Measurements from ENCODE around the gene SPOCK2. TPM values are rescaled to one million over a fixed set of nuclear protein-coding genes. Genes with fewer than 3 reads are reported as not detected.

SPOCK2 gene
- total RNA-seq, 1 experiment from 2014 or later, result 1.8 TPM

DNA sequence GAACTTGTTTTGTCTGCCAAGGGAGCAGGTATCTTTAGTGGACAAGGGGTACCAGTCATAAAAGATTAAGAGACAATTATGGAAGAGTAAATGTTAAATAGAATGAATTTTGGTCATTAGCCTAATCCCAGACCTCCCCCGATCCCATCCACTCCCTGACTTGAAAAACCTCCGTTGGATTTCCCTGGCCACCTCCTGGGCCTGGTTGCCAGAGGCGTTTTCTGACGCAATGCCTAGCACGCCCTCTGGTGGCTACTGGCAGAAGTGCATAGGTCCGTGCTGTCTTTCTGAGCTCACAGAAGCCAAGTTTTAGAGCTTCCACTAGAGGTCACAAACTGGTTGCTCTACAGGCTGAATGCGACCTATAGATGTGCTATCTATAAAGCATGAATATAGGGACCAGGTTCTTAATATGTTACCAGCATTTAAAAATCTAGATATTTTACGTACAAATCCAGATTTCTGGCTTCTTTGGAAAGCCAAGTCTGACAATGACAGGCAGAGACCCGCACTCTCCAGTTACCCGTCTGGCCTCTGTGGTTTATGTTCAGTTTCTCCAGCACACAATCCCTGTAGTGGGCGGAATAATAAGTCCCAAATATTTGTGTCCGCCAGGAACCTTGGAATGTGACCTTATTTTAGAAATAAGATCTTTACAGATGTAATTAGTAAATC is 39.8 kb downstream of the SPOCK2 start:
- H4K8ac ChIP-seq (replicated peaks; ENCODE audit: insufficient read length, low read depth, low read length), result no peak overlapping the region
- H3K23ac ChIP-seq (ENCODE audit: insufficient read length, low read depth, low read length), result no peak overlapping the region
- WGBS (ENCODE audit: extremely low coverage, insufficient read length, low lambda C conversion rate), result no CpG with 5 or more reads among the region's 12 CpGs
- Mint-ChIP-seq H3K27me3 (ENCODE audit: low read depth) (peaks cover 3% of the 10 kb centered on the region; the same call in 1 of the 2 replicates), H3K4me3 (no peak overlapping the region), H3K9me3 (peaks cover 0 to 4% of the 10 kb centered on the region in 2 experiments; a peak in 1 of 5 replicates), H3K27ac (no peak overlapping the region), H3K36me3 (ENCODE audit: insufficient read depth in 1 of 3, low read depth in 3 of 3) (no peaks in the 10 kb centered on the region), H3K4me1 (peaks cover 13 to 15% of the 10 kb centered on the region in 2 experiments)
- no peak overlapping the region for H2BK15ac ChIP-seq (ENCODE audit: low read depth, low read length)
- H3K4me1 ChIP-seq (ENCODE audit: insufficient read depth, low read length), result 0 out of 2 replicates have a peak, but pooled peaks cover 2% of the 10 kb centered on the region
- H4K5ac ChIP-seq (ENCODE audit: insufficient read length, low read depth, low read length), result no peak overlapping the region
- no peak overlapping the region for H2AK5ac ChIP-seq (ENCODE audit: insufficient read length, low read length)
- peak; percentile 91 for DNase-seq
- H3K4me2 ChIP-seq (ENCODE audit: insufficient read depth, insufficient read length, low read length), result no peak overlapping the region
- no peak overlapping the region for H2AFZ ChIP-seq (ENCODE audit: low read length)
- H3K79me1 ChIP-seq (ENCODE audit: insufficient read depth, low read depth, low read length, poor library complexity, severe bottlenecking), result no peaks in the 10 kb centered on the region
- TF ChIP-seq, protein P1, sequence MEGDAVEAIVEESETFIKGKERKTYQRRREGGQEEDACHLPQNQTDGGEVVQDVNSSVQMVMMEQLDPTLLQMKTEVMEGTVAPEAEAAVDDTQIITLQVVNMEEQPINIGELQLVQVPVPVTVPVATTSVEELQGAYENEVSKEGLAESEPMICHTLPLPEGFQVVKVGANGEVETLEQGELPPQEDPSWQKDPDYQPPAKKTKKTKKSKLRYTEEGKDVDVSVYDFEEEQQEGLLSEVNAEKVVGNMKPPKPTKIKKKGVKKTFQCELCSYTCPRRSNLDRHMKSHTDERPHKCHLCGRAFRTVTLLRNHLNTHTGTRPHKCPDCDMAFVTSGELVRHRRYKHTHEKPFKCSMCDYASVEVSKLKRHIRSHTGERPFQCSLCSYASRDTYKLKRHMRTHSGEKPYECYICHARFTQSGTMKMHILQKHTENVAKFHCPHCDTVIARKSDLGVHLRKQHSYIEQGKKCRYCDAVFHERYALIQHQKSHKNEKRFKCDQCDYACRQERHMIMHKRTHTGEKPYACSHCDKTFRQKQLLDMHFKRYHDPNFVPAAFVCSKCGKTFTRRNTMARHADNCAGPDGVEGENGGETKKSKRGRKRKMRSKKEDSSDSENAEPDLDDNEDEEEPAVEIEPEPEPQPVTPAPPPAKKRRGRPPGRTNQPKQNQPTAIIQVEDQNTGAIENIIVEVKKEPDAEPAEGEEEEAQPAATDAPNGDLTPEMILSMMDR (conservative IDR thresholded peaks at IDR 0.05), result peak; percentile 100
- H3K56ac ChIP-seq (ENCODE audit: insufficient read length, low read depth, low read length), result no peak overlapping the region
- H3K27ac ChIP-seq (ENCODE audit: insufficient read length, low read depth, low read length), result no peak overlapping the region
- no peaks in the 10 kb centered on the region for H3K27me3 ChIP-seq (ENCODE audit: insufficient read depth, low read length)
- no peak overlapping the region for H4K91ac ChIP-seq (ENCODE audit: insufficient read length, low read depth, low read length)
- no peak overlapping the region for H2BK20ac ChIP-seq (ENCODE audit: low read depth, low read length, poor library complexity, severe bottlenecking)
- H3K9ac ChIP-seq (ENCODE audit: extremely low read depth, insufficient read length, low read length), result no peak overlapping the region
- no peaks in the 10 kb centered on the region for H4K20me1 ChIP-seq (ENCODE audit: control insufficient read depth, insufficient read depth, insufficient read length)
- no peak overlapping the region for H3K18ac ChIP-seq (ENCODE audit: insufficient read length, low read depth, low read length)
- H2BK5ac ChIP-seq (ENCODE audit: insufficient read length, low read length), result no peak overlapping the region
- no peak overlapping the region for H2BK12ac ChIP-seq (ENCODE audit: insufficient read length, low read depth, low read length)
- no peak overlapping the region for H2BK120ac ChIP-seq (ENCODE audit: low read depth, low read length, poor library complexity, severe bottlenecking)
- H3K4ac ChIP-seq (ENCODE audit: low read depth, low read length), result no peak overlapping the region
- no peaks in the 10 kb centered on the region for H3K23me2 ChIP-seq (ENCODE audit: insufficient read length, low read depth, low read length, poor library complexity, severe bottlenecking)
- no peaks in the 10 kb centered on the region for H3K9me3 ChIP-seq (ENCODE audit: control insufficient read depth, low read depth, low read length)
- H3T11ph ChIP-seq (ENCODE audit: low read length), result no peak overlapping the region
- no peaks in the 10 kb centered on the region for H3K79me2 ChIP-seq (ENCODE audit: insufficient read depth, low read length)
- no peak overlapping the region for H3K14ac ChIP-seq (ENCODE audit: insufficient read depth, low read length)
